HS-5 (cell line): ENCODE results near the gene EPS8L1.
"Not testable (repeated sequence)": the region's sequence is repeated elsewhere in the genome, so short reads cannot be mapped to it uniquely, and the experiment has no call there.

Source experiments
- DNase-seq: peaks from one replicate; pipeline ENCODE4 v3.0.0-alpha.2; 2012; ENCODE audit warnings: low read depth

EPS8L1 gene

DNA sequence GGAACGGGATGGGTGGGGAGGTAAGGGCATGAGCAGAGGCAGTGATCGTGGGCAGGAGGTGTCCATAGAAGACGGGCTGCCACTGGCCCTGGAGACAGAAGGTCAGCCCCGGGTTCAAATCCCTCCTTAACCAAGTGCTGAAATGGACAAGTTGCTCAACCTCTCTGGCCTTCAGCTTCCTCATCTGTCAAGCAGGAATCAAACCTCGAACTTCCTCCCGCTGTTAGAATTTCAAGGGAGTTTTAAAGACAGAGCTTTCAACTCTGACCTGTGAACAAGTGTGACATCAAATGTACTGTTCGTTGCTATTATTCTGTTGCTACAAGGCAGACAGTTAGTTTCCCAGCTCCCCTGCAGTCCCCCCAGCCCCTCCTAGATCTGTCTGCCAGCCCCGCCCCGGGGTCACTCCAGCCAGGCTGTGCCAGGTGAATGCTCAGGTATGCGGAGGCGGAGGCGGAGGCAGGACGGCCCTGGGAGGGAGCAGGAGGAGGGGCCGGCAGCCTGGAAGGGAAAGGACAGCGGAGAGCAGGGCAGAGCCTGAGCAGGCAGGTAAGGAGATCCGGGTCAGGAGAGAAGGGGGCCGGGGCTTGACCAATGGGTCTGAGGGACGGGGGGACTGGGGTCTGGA is at the start of gene EPS8L1:
TSS of gene EPS8L1 (plus strand) at position 499 of the 628 bp plus-strand sequence. CDS start 576 bp downstream, outside the sequence.
- DNase-seq = no peak

DNA sequence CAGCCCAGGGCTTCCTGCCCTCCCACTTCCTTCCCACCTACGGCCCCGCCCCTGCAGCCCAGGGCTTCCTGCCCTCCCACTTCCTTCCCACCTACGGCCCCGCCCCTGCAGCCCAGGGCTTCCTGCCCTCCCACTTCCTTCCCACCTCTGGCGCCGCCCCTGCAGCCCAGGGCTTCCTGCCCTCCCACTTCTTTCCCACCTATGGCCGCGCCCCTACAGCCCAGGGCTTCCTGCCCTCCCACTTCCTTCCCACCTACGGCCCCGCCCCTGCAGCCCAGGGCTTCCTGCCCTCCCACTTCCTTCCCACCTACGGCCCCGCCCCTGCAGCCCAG is 48.6 kb upstream of the EPS8L1 start:
- DNase-seq = not testable (repeated sequence)

DNA sequence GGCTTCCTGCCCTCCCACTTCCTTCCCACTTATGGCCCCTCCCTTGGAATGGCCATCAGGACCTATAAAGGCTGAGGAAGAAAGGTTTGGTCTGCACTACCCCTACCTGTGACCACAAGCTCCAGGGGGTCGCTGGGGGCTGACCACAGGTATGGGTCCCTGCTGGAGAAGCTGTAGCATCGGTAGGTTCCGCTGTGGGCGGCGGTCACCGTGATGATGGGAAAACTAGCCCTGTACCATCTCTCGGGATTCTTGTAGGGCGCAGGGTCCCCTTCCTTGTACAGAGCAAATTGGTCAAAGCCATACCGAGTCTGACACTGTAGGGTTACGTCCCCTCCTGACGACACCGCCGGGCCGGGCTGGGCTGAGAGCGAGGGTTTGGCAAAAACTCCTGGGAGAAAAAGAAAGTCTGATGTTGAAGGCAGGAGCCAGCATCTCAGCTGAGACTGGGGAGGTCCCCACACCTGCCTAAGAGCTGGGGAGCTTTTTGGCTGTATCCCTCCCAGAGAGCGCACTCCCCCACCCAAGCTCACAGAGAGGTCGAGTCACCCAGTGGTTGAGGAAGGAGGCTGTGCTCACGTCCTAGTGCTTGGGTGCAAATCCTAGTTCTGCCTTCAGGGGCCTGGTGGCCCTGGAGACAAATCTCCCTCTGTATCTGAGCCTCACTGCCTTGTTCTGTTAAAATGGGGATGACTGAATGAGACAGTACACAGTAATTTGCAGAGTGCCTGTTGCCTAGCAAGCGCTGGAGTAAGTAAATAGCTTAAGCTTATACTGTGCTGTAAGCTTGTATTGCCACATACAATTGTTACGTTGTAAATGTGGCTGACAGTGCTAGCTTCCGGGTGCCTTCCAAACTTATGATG is 48.0 kb upstream of the EPS8L1 start:
- no peak for DNase-seq

DNA sequence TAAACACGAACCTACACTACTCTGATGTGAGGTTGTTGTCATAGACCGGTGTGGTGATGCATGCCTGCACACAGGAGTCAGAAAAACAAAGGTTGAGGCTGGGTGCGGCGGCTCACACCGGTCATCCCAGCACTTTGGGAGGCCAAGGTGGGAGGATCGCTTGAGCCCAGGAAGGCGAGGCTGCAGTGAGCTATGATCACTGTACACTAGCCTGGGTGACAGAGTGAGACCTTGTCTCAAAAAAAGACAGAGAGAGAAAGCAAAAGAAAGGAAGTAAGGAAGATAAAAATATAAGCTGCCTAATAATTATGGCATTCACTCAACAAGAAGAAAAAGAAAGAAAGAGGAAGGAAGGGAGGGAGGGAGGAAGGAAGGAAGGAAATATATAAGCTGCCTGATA is 46.9 kb upstream of the EPS8L1 start:
- DNase-seq = no peak

DNA sequence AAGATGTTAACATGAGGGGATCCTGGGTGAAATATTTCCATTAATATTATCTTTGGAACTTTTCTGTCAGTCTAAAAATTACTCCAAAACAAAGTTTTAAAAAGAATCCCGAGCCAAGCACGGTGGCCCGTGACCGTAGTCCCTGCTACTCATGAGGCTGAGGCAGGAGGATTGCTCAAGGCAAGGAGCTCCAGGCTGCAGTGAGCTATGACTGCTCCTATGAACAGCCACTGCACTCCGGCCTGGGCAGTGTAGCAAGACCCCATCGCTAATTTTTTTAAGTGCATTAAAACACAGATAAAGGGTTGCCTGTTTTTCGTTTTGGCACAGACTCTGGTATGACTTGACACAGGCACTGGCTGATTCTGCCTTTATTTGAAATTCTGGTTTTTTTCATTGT is 44.5 kb upstream of the EPS8L1 start:
- no peak for DNase-seq

DNA sequence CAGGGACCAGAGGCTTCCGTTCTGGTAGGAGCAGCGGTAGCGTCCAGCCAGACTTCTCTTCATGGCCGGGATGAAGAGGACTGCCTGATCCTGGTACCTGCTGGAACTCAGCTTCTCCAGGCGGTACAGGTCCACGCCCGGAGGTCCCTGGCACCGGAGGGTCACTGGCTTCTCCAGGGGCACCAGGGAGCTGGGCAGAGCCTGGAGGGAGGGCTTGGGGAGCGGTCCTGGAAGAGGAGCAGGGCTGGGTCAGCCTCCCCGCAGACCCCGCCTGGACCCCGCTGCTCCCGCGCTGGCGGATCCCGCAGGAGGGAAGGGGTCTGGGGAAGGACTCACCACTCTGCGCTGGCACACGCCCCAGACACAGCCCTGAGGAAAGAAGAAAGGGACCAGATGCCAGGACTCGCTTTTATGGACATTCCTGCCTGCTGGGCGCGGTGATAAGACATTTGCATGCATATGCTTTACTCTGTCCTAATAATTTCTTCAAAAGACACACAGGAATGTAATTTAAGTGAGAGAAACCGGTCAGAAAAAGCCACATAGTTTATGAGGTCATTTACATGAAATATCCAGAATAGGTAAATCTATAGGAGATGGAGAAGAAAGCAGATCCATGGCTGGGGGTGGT is 43.4 kb upstream of the EPS8L1 start:
- DNase-seq = no peak

DNA sequence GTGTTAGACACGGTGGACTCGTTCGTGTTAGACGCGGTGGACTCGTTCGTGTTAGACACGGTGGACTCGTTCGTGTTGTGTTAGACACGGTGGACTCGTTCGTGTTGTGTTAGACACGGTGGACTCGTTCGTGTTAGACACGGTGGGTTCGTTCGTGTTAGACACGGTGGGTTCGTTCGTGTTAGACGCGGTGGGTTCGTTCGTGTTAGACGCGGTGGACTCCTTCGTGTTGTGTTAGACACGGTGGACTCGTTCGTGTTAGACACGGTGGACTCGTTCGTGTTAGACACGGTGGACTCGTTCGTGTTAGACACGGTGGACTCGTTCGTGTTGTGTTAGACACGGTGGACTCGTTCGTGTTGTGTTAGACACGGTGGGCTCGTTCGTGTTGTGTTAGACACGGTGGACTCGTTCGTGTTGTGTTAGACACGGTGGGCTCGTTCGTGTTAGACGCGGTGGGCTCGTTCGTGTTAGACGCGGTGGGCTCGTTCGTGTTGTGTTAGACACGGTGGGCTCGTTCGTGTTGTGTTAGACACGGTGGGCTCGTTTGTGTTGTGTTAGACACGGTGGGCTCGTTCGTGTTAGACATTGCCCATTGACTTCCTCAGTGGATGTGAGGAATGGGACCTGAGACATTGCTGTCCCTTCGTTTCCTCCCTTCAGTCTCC is 42.6 kb upstream of the EPS8L1 start:
- not testable (repeated sequence) for DNase-seq

DNA sequence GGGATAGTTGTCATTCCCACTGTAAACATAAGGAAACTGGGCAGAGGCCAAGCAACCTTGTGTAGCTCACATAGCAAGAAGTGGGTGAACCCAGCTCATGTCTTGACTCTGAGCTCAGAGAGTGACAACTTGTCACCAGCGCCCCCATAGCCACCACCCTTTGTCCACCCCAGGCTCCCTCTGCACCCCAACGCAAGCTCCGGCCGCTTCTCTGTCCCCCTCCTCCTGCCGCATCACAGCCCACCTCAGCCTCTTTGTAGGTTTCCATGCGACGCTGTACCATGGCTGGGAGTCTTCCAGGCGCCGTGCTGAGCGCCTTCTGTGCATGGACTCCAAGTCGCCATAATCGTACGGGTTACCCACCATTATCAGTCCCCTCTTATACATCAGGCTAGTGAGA is 40.9 kb upstream of the EPS8L1 start:
- no peak for DNase-seq

DNA sequence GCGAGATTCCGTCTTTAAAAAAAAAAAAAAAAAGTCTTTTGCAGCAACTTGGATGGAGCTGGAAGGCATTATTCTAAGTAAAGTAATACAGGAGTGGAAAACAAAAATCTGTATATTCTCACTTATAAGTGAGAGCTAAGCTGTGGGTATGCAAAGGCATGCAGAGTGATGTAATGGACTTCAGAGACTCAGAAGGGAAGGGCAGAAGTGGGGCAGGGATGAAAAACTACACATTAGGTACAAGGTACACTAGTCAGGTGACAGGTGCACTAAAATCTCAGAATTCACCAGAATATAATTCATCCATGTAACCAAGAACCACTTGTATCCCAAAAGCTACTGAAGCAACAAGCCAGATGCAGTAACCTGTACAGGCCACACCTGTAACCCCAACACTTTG is 39.6 kb upstream of the EPS8L1 start:
- no peak for DNase-seq

DNA sequence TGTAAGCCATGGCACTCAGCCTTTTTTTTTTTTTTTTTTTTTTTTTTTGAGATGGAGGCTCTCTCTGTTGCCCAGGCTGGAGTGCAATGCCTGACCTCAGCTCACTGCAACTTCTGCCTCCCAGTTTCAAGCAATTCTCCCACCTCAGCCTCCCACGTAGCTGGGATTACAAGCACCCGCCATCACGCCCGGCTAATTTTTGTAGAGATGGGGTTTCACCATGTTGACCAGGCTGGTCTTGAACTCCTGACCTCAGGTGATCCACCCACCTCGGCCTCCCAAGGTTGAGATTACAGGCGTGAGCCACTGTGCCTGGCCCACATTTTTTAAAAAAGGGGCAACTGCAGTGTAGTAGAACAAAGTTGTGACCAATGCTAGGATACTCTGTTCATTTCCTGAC is 38.1 kb upstream of the EPS8L1 start:
- not testable (repeated sequence) for DNase-seq

DNA sequence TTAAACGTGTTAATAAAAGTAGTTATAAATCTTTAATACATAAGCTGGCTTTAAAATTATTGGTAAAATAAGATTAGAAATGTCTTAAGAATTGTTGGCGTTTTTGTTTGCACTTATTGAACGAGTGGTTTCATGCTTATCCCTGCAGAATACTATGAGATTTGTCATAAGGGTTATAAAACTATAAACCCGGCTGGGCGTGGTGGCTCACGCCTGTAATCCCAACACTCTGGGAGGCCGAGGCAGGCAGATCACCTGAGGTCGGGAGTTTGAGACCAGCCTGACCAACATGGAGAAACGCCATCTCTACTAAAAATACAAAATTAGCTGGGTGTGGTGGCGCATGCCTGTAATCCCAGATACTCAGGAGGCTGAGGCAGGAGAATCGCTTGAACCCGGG is 35.0 kb upstream of the EPS8L1 start:
- DNase-seq = not testable (repeated sequence)

DNA sequence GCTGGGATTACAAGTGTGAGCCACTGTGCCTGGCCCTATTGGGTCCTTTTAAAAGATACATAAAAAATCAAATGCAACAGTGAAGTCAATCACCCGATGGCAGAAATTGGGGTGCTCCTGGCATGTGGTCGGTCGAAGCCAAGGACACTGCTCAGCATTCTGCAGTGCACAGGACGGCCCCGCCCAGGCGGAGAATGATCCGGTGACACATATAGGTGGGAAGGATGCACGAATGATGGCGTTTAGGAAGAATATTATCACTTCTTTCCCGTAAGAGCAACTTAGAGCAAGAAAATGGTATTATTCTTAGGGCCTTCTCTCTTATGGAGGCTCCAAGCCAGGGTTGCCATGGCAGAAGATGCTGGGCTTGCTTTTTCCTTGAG is 34.4 kb upstream of the EPS8L1 start:
- no peak for DNase-seq

DNA sequence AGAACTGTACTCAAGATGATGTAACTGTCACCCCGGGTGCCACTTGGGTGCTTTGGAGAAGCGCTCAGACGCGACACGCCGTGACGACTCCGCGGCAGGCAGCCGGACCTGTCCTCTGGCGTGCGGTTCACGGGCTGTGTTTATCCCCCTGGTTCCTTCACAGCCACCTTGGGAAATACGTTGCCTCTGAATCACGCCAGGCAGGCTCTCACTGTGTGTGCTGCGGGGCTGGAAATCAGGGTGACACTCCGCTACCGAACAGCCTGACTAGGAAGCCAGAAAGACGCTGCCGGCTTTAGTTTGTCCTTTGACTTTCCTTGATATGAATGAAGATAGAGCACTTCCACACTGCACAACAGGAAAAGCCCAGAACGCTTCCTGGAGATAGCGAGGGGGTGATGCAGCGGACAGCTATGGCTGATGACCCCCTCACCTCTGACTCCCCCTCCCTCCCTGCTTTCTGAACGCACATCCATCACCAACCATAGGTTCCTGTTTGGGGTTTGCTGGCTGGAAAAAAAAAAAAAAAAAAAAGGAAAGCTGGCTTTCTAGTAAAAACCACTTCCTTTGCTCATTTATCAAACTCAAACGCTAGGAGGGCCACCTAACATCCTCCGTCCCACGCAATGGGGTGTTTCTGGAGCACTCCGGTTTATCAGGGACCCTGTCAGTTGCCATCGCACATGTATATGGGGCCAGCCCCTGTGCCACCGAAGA is 33.9 kb upstream of the EPS8L1 start:
- DNase-seq = no peak

DNA sequence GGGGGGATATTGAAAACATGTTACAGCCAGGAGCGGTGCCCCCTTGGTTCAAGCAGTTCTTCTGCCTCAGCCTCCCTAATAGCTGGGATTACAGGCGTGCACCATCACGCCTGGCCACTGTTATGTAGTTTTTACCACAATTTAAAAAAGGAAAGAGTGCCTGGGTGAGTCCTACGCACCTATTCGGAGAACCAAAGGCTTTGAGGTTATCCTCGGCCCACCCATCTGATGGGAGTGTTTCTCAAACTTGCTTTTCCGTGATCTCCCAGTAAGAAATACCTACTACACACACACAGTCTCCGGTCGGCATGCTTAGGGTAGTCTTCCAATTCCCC is 33.4 kb upstream of the EPS8L1 start:
- no peak for DNase-seq

DNA sequence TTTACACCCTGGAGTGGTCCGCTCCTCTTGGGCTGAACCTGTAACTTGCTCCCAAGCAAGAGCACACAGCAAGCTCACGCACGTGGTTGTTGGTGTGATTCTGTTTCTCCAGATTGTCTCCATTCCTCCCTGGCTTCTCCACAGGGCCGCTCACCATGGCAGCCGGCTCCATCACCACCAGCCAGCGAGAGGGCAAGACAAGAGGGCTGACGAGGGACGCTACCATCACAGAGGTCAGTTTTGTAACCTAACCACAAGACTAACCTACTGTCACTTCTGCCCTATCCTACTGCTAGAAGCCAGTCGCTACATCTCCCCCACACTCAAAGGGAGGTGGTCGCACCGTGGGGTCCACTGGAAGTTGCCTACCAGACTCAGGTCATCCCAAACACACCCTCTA is 33.0 kb upstream of the EPS8L1 start:
- no peak for DNase-seq

DNA sequence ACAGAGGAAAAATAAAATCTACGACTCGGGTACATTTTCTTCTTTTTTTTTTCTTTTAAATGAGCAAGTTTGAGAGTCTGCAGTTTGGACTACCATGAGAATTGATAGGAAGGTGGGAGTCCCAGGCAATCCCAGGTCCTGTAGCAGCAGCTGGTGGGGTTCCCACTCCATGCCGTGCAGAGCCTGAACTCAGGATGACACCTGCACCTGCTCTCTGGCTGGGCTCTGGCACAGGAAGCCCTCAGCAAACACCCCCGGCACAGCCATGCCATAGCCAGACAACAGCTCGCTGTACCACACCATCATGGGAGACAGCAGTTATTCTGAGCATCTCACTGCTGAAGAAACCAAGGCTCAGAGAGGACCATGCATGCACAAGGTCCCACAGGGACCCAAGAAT is 31.4 kb upstream of the EPS8L1 start:
- no peak for DNase-seq

DNA sequence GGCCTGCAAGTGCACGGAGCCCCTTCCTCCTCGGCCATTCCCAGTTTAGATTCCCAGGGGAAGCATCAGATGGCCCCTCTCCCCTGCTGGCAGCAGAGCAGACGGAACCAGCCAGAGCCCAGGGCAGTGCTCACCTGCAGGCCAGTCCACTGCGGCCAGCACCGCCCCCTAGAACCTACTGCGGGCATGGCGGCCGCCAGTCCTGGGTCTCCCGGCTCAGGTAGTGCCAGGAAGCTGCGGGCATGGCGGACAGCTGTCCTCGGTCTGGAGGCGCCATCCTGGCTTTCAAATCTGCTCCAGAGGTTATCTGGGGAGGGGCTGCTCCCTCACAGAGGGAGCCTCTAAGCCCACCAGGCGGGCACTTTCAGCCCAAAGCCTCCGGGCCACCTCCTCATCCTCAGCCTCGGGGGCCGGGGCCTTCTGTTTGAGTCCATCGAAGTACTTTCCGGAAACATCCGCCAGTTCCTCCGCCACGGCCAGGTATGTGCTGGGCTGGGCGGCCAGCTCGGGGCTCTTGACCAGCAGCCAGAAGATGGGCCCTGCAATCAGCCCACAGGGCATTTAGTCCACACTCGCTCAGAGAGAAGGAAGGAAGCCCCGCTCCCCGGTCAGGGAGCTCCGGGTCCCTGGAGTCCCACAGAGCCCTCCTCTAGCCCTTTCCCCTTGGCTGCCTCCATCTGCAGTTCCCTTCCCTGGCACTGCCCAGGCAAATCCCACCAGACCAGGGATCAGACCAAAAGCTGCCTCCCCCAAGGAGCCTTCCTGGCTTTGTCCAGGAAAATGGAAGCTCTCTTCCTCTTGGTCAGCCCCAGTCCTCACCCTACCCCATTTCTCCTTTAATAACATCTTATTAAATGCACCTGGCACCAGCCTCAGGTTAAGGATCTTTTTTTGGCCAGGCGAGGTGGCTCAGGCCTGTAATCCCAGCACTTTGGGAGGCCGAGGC is 30.6 kb upstream of the EPS8L1 start:
- no peak for DNase-seq

DNA sequence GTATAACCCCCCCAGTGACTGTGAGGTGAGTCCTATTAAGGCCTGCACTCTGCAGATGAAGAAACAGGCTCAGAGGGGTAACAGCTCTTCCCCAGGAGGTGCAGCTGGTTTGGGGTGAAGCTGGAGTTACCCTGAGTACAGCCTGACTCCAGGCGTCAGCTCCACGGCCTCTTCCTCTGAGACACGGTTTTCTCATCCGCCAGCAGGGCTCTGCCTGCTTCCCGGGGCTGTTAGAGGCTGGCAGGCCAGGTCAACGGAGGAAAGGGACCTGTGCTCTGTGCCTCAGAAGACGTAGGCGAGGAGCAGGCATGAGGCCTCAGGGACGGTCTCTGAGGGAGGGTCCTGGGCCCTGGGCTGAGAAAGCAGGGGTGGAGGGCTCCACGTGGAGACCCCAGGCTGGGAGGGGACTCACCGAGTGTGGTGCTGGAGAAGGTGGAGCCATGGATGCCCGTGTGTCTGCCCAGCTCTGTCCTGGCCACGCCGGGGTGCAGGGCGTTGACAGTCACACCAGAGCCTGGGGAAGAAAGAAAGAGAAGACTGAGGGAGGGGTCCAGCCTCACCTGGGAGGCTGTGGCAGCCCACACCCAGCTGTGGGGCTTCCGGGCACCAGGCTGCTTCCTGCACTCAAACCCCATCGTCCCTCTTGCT is 28.6 kb upstream of the EPS8L1 start:
- no peak for DNase-seq

DNA sequence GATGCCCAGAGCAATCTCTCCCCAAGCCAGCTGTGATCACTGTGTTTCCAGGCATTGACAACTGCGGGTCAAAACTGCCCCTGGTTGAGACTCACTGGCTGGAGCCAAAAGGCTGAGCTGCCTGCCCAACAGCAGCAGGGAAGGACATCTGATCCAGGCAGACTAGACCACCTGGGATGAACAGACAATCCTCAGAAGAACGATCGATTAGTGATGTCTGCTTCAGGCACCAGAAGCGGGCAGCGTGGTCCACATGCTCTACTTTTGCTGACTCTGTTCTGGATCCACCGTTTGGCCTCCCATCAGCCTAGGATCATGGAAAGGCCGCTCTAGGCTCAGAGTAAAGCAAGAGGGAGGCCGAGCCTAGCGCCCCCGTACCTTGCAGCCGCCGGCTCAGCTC is 27.7 kb upstream of the EPS8L1 start:
- DNase-seq = no peak

DNA sequence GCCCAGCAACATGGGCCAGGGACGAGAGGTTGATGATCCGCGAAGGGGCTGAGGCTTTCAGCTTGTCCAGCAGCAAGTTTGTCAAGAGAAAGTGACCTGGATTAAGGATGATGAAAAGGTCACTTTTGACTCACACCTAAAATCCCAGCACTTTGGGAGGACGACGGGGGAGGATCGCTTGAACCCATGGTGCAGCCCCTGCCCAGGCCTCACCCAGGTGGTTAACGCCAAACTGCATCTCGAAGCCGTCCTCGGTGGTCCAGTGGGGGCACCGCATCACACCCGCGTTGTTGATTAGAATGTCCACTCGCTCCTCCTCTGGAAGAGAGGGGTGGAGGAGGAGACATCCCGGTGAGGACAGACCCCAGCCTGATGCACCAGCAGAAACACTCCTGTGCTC is 27.2 kb upstream of the EPS8L1 start:
- no peak for DNase-seq
